HG03060 (cell line): Measurements from ENCODE around the gene ZFP90.

Experiments
- ATAC-seq: cut with Tn5 transposase; IDR thresholded peaks from one replicate; pipeline ENCODE4 v1.9.1; 2021; ENCODE audit warnings: low read depth, moderate number of reproducible peaks; ENCODE audit not compliant: unreplicated experiment

Gene ZFP90

GRCh38 chr16:68574479-68574878 lies 35.4 kb downstream of the ZFP90 start:
- ATAC-seq, result no peak

- no peak for ATAC-seq
Measured at GRCh38 chr16:68575082-68575481, 36.0 kb downstream of the ZFP90 start.

GRCh38 chr16:68577352-68577853 lies 38.3 kb downstream of the ZFP90 start:
- no peak for ATAC-seq

- no peak for ATAC-seq
Measured at GRCh38 chr16:68590201-68590994, 51.3 kb downstream of the ZFP90 start.

- no peak for ATAC-seq
Measured at GRCh38 chr16:68592466-68593337, 53.6 kb downstream of the ZFP90 start.

- no peak for ATAC-seq
Measured at GRCh38 chr16:68596266-68596665, 57.2 kb downstream of the ZFP90 start.

GRCh38 chr16:68599586-68599985 lies 60.5 kb downstream of the ZFP90 start:
- no peak for ATAC-seq

GRCh38 chr16:68605746-68606145 lies 66.7 kb downstream of the ZFP90 start:
- ATAC-seq, result no peak

- no peak for ATAC-seq
Measured at GRCh38 chr16:68607443-68607842, 68.4 kb downstream of the ZFP90 start.

- ATAC-seq, result no peak
Measured at GRCh38 chr16:68608330-68608729, 69.2 kb downstream of the ZFP90 start.

GRCh38 chr16:68612996-68613395 lies 73.9 kb downstream of the ZFP90 start:
- ATAC-seq, result no peak

- ATAC-seq, result no peak
Measured at GRCh38 chr16:68617734-68618133, 78.6 kb downstream of the ZFP90 start.
